Neuron (in vitro differentiated cells): ENCODE measurements around the gene PTPN14.

Experiments used
- H2AFZ ChIP-seq: one replicate; pipeline ENCODE4 v1.6.1; 2013; ENCODE audit warnings: low read depth, mild to moderate bottlenecking, inconsistent platforms, low read length, moderate library complexity
- H3K27me3 ChIP-seq: one replicate; pipeline ENCODE4 v1.6.1; 2013; ENCODE audit warnings: low read length; ENCODE audit not compliant: insufficient read depth
- H3K36me3 ChIP-seq: one replicate; pipeline ENCODE4 v1.6.1; 2013; ENCODE audit warnings: low read length; ENCODE audit not compliant: insufficient read depth
- H3K4me1 ChIP-seq: one replicate; pipeline ENCODE4 v1.6.1; 2013; ENCODE audit warnings: low read length; ENCODE audit not compliant: insufficient read depth
- H3K4me3 ChIP-seq: 2 replicates; pipeline ENCODE4 v1.5.1; 2013; ENCODE audit warnings: mild to moderate bottlenecking, low read length, moderate library complexity
- H3K9me3 ChIP-seq: one replicate; pipeline ENCODE4 v1.6.1; 2013; ENCODE audit warnings: low read length

The PTPN14 gene

GRCh38 chr1:214384373-214385079 lies 166.9 kb downstream of the PTPN14 start:
- no peak overlapping the region for H3K4me3 ChIP-seq
- peaks cover 11% of the 10 kb centered on the region for H3K36me3 ChIP-seq
- H3K9me3 ChIP-seq = no peaks in the 10 kb centered on the region

GRCh38 chr1:214383381-214384372 lies 167.7 kb downstream of the PTPN14 start:
- Histone ChIP-seq H3K4me3 (no peak overlapping the region), H3K4me1 (no peaks in the 10 kb centered on the region), H3K27me3 (no peaks in the 10 kb centered on the region), H2AFZ (no peak overlapping the region), H3K9me3 (no peaks in the 10 kb centered on the region), H3K36me3 (peaks cover 11% of the 10 kb centered on the region)

More at GRCh38 chr1:214384373-214385079, 166.9 kb downstream of the PTPN14 start:
- H2AFZ ChIP-seq = no peak overlapping the region
- no peaks in the 10 kb centered on the region for H3K4me1 ChIP-seq
- no peaks in the 10 kb centered on the region for H3K27me3 ChIP-seq

DNA sequence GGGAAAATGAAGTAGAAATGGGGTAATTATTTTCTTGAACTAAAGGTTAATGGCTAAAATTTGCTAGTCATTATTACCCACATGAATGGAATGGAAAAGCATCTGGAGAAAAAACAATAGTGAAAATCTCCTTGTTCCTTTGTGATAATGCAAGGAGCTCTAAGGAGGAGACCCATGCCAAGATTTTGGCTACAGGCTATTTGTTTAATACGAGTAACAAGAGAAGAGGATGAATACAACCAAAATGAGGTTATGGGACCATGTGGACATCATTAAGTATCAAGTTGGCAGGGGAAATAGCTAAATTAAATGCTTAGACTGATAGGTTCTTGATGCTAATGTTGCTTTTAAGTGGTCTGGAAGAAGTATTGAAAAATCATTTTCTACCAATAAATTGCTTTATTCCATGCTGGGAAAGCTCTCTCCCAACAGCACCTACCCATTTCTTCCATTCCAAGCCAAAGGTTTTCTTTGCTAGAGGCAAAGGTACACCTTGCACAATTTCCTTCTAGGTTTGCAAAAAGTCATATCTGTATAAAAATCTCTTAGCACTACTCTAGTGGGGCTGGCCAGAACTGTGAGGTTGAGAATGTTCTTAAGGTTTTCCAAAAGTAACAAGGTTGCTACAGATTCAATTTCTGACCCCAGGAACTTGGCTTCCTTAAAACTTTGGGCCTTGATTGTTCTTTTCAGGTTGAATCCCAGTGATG lies 170.3 kb downstream of the PTPN14 start:
- H3K27me3 ChIP-seq = no peaks in the 10 kb centered on the region
- H2AFZ ChIP-seq = no peak overlapping the region
- H3K9me3 ChIP-seq = no peaks in the 10 kb centered on the region
- no peaks in the 10 kb centered on the region for H3K4me1 ChIP-seq
- H3K36me3 ChIP-seq = peaks cover 11% of the 10 kb centered on the region
- no peak overlapping the region for H3K4me3 ChIP-seq

DNA sequence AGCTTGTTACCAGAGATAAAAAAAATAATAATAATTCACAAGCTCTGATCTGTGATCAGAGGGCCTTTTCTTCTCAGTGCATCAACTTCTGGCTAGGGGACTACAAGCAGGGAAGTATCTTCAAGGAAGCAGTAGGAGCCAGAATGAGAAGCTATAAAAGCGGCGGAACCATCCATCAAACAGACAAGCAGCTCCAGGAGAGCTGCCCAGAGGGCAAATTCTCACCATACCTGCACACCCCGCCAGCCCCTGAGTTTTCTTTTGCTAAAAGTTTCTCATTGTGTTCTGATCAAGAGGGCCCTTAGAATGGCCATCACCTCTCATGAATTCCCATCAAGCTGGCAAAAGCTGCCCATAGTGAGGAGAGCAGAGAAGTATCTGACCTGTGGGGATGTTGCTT lies 171.0 kb downstream of the PTPN14 start:
- Histone ChIP-seq H3K36me3 (peaks cover 11% of the 10 kb centered on the region), H2AFZ (no peak overlapping the region), H3K4me3 (no peak overlapping the region)

DNA sequence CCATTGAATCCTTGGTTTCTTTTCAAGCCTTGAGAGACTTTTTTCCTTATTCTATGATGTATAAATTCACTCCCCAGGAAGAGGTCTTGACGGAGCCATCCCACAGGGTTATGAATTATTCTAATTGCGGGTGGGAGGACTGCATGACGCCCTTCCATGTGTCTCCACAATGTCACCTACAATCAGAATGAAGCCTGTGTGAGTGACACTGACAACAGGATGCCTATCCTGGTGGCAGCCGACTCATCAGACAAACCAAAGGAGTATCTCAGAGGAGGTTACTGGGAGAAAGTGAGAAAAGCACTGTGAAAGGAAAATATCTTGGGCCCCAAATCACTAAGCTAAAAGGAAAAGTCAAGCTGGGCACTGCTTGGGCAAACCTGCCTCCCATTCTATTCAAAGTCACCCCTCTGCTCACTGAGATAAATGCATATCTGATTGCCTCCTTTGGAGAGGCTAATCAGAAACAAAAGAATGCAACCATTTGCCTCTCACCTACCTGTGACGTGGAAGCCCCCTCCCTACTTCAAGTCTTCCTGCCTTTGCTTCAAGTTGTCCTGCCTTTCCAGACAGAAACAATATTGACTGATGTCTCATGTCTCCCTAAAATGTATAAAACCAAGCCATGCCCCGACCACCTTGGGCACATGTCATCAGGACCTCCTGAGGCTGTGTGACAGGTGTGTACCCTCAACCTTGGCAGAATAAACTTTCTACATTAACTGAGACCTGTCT lies 172.0 kb downstream of the PTPN14 start:
- Histone ChIP-seq H3K4me3 (no peak overlapping the region), H3K36me3 (peaks cover 10% of the 10 kb centered on the region), H3K27me3 (no peaks in the 10 kb centered on the region), H2AFZ (no peak overlapping the region), H3K9me3 (no peaks in the 10 kb centered on the region), H3K4me1 (no peaks in the 10 kb centered on the region)

More for the DNA sequence above, 171.0 kb downstream of the PTPN14 start:
- no peaks in the 10 kb centered on the region for H3K4me1 ChIP-seq
- H3K9me3 ChIP-seq = no peaks in the 10 kb centered on the region
- no peaks in the 10 kb centered on the region for H3K27me3 ChIP-seq

GRCh38 chr1:214378492-214378891 lies 172.9 kb downstream of the PTPN14 start:
- H3K36me3 ChIP-seq = peaks cover 2% of the 10 kb centered on the region

GRCh38 chr1:214377886-214378285 lies 173.5 kb downstream of the PTPN14 start:
- no peak overlapping the region for H3K4me3 ChIP-seq
- no peaks in the 10 kb centered on the region for H3K36me3 ChIP-seq
- H3K9me3 ChIP-seq = no peaks in the 10 kb centered on the region
- no peaks in the 10 kb centered on the region for H3K27me3 ChIP-seq
- H2AFZ ChIP-seq = no peak overlapping the region
- H3K4me1 ChIP-seq = no peaks in the 10 kb centered on the region

More at GRCh38 chr1:214378492-214378891, 172.9 kb downstream of the PTPN14 start:
- Histone ChIP-seq H3K27me3 (no peaks in the 10 kb centered on the region), H3K9me3 (no peaks in the 10 kb centered on the region), H3K4me3 (no peak overlapping the region), H2AFZ (no peak overlapping the region), H3K4me1 (no peaks in the 10 kb centered on the region)

- Histone ChIP-seq H3K9me3 (no peaks in the 10 kb centered on the region), H3K36me3 (no peaks in the 10 kb centered on the region), H2AFZ (no peak overlapping the region), H3K4me1 (no peaks in the 10 kb centered on the region), H3K27me3 (no peaks in the 10 kb centered on the region), H3K4me3 (no peak overlapping the region)
Observed at GRCh38 chr1:214377485-214377884, 173.9 kb downstream of the PTPN14 start.

- peaks cover 8% of the 10 kb centered on the region for H3K36me3 ChIP-seq
- H3K4me3 ChIP-seq = no peak overlapping the region
- H3K4me1 ChIP-seq = no peaks in the 10 kb centered on the region
- no peak overlapping the region for H2AFZ ChIP-seq
- H3K27me3 ChIP-seq = no peaks in the 10 kb centered on the region
- no peaks in the 10 kb centered on the region for H3K9me3 ChIP-seq
Observed at GRCh38 chr1:214372092-214372491, 179.3 kb downstream of the PTPN14 start.

- no peaks in the 10 kb centered on the region for H3K27me3 ChIP-seq
- H3K36me3 ChIP-seq = peaks cover 8% of the 10 kb centered on the region
- H3K9me3 ChIP-seq = no peaks in the 10 kb centered on the region
- no peak overlapping the region for H3K4me3 ChIP-seq
- no peaks in the 10 kb centered on the region for H3K4me1 ChIP-seq
- H2AFZ ChIP-seq = no peak overlapping the region
Observed at GRCh38 chr1:214370615-214371014, 180.8 kb downstream of the PTPN14 start.

GRCh38 chr1:214369364-214369763 lies 182.0 kb downstream of the PTPN14 start:
- H3K9me3 ChIP-seq = no peaks in the 10 kb centered on the region
- no peaks in the 10 kb centered on the region for H3K27me3 ChIP-seq
- peaks cover 12% of the 10 kb centered on the region for H3K36me3 ChIP-seq

GRCh38 chr1:214367841-214368240 lies 183.6 kb downstream of the PTPN14 start:
- Histone ChIP-seq H3K36me3 (peaks cover 21% of the 10 kb centered on the region), H2AFZ (no peak overlapping the region), H3K4me1 (no peaks in the 10 kb centered on the region), H3K4me3 (no peak overlapping the region), H3K9me3 (no peaks in the 10 kb centered on the region), H3K27me3 (no peaks in the 10 kb centered on the region)

More at GRCh38 chr1:214369364-214369763, 182.0 kb downstream of the PTPN14 start:
- no peak overlapping the region for H3K4me3 ChIP-seq
- no peaks in the 10 kb centered on the region for H3K4me1 ChIP-seq
- no peak overlapping the region for H2AFZ ChIP-seq
